HUES48 (cell line): Measurements from ENCODE around the gene POLG2.
"Not testable (repeated sequence)": the region's sequence is repeated elsewhere in the genome, so short reads cannot be mapped to it uniquely, and the experiment has no call there.

ENCODE experiments used
- H3K27ac ChIP-seq: one replicate; pipeline ENCODE4 v1.7.0; 2013; ENCODE audit warnings: low read depth, low read length, inconsistent platforms
- H3K27me3 ChIP-seq: 2 replicates; pipeline ENCODE4 v1.6.1; 2013; ENCODE audit warnings: mild to moderate bottlenecking, low read length; ENCODE audit not compliant: control insufficient read depth, insufficient read depth
- H3K36me3 ChIP-seq: 2 replicates; pipeline ENCODE4 v1.6.1; 2013; ENCODE audit warnings: low read length; ENCODE audit not compliant: control insufficient read depth, insufficient read depth
- H3K4me1 ChIP-seq: 2 replicates; pipeline ENCODE4 v1.6.1; 2013; ENCODE audit warnings: mild to moderate bottlenecking, low read length; ENCODE audit not compliant: control insufficient read depth, insufficient read depth
- H3K4me3 ChIP-seq: 2 replicates; pipeline ENCODE4 v1.5.1; 2013; ENCODE audit warnings: mild to moderate bottlenecking, low read depth, low read length
- H3K9ac ChIP-seq: 2 replicates; pipeline ENCODE4 v1.6.1; 2013; ENCODE audit warnings: mild to moderate bottlenecking, low read depth, low read length, moderate library complexity
- H3K9me3 ChIP-seq: 2 replicates; pipeline ENCODE4 v1.6.1; 2013; ENCODE audit warnings: low read length; ENCODE audit not compliant: control insufficient read depth, insufficient read depth

The POLG2 gene

GRCh38 chr17:64439521-64439920 is 57.3 kb downstream of the POLG2 start:
- not testable (repeated sequence) for H3K27ac ChIP-seq

GRCh38 chr17:64437944-64438525 is 58.8 kb downstream of the POLG2 start:
- Histone ChIP-seq H3K9ac (no peak overlapping the region), H3K36me3 (no peaks in the 10 kb centered on the region), H3K4me3 (no peak overlapping the region), H3K9me3 (peaks cover 31% of the 10 kb centered on the region), H3K27ac (no peak overlapping the region), H3K4me1 (no peaks in the 10 kb centered on the region), H3K27me3 (no peaks in the 10 kb centered on the region)

More at GRCh38 chr17:64439521-64439920, 57.3 kb downstream of the POLG2 start:
- not testable (repeated sequence) for H3K9ac ChIP-seq, H3K27me3 ChIP-seq, H3K36me3 ChIP-seq, H3K4me3 ChIP-seq, H3K4me1 ChIP-seq
- H3K9me3 ChIP-seq: peaks cover 29% of the 10 kb centered on the region

- Histone ChIP-seq H3K27me3 (no peaks in the 10 kb centered on the region), H3K36me3 (no peaks in the 10 kb centered on the region), H3K4me1 (no peaks in the 10 kb centered on the region), H3K9me3 (peaks cover 24% of the 10 kb centered on the region), H3K27ac (no peak overlapping the region), H3K4me3 (no peak overlapping the region), H3K9ac (no peak overlapping the region)
Observed at GRCh38 chr17:64431534-64431933, 65.3 kb downstream of the POLG2 start.

GRCh38 chr17:64430036-64430435 is 66.8 kb downstream of the POLG2 start:
- H3K4me1 ChIP-seq, H3K9ac ChIP-seq, H3K27ac ChIP-seq, H3K36me3 ChIP-seq, H3K4me3 ChIP-seq, H3K27me3 ChIP-seq: not testable (repeated sequence)
- peaks cover 31% of the 10 kb centered on the region for H3K9me3 ChIP-seq

GRCh38 chr17:64428406-64428805 is 68.4 kb downstream of the POLG2 start:
- no peak overlapping the region for H3K27ac ChIP-seq
- H3K27me3 ChIP-seq: no peaks in the 10 kb centered on the region
- peaks cover 35% of the 10 kb centered on the region for H3K9me3 ChIP-seq
- no peak overlapping the region for H3K9ac ChIP-seq
- H3K36me3 ChIP-seq: no peaks in the 10 kb centered on the region
- no peaks in the 10 kb centered on the region for H3K4me1 ChIP-seq
- H3K4me3 ChIP-seq: no peak overlapping the region
